Left ventricle myocardium inferior (tissue), 1 donor: ENCODE data around the gene MBD5. TPM values are rescaled to one million over a fixed set of nuclear protein-coding genes. Genes with fewer than 3 reads are reported as not detected.

Experiments
- DNase-seq: peaks from one replicate; pipeline ENCODE4 v3.0.0-alpha.2; 2020
- H3K27ac ChIP-seq: fragments of 200-600 bp; replicated peaks from 2 replicates; pipeline ENCODE4 v1.8.0; 2021
- H3K27me3 ChIP-seq: fragments of 200-600 bp; 2 replicates; pipeline ENCODE4 v1.8.0; 2021; ENCODE audit warnings: low read depth
- H3K36me3 ChIP-seq: fragments of 200-600 bp; 2 replicates; pipeline ENCODE4 v1.8.0; 2021
- H3K4me1 ChIP-seq: fragments of 200-600 bp; 2 replicates; pipeline ENCODE4 v1.8.0; 2021
- H3K4me3 ChIP-seq: fragments of 200-600 bp; 2 replicates; pipeline ENCODE4 v1.8.0; 2021; ENCODE audit warnings: mild to moderate bottlenecking, moderate library complexity
- H3K9me3 ChIP-seq: fragments of 200-600 bp; replicated peaks from 2 replicates; pipeline ENCODE4 v1.8.0; 2021
- CTCF ChIP-seq: fragments of 200-600 bp; IDR thresholded peaks from 2 replicates; pipeline ENCODE4 v1.8.0; 2021; ENCODE audit warnings: antibody characterized with exemption, mild to moderate bottlenecking, borderline replicate concordance
- intact Hi-C: fragments of 100-400 bp; cut with micrococcal nuclease; formaldehyde crosslinking; loops from one replicate; pipeline ENCODE4 v1.11.0; 2022
- total RNA-seq: library from RNA; stranded (reverse); fragmentation: NEBNext Ultra II Directional; extraction: Animal tissue kit (Norgen Biotek cat#: 25700); gene quantifications from one replicate; pipeline ENCODE4 v1.2.1, GENCODE V29; 2021
- donor health status: DM: no; HTN: yes; CAD: no; lungs with severe emphysema.

The MBD5 gene
- total RNA-seq, 1 donor from 2014 or later, result 21.9 TPM

GRCh38 chr2:148209603-148210002 lies 188.7 kb downstream of the MBD5 start:
- DNase-seq, result no peak
- no peak for TF ChIP-seq CTCF
- Histone ChIP-seq H3K4me1 (no peaks in the 10 kb centered on the region), H3K27ac (no peak overlapping the region), H3K4me3 (no peak overlapping the region), H3K27me3 (no peaks in the 10 kb centered on the region), H3K9me3 (no peaks in the 10 kb centered on the region), H3K36me3 (no peaks in the 10 kb centered on the region)
- intact Hi-C loops, result no loop called here

GRCh38 chr2:148218326-148219075 lies 197.6 kb downstream of the MBD5 start:
- intact Hi-C loops, result no loop called here
- no peak overlapping the region for H3K27ac ChIP-seq
- H3K4me3 ChIP-seq, result no peak overlapping the region
- H3K27me3 ChIP-seq, result no peaks in the 10 kb centered on the region
- H3K4me1 ChIP-seq, result no peaks in the 10 kb centered on the region
- no peak for DNase-seq
- peaks cover 4% of the 10 kb centered on the region for H3K36me3 ChIP-seq
- no peak for TF ChIP-seq CTCF
- H3K9me3 ChIP-seq, result peaks cover 28% of the 10 kb centered on the region

GRCh38 chr2:148221166-148221565 lies 200.3 kb downstream of the MBD5 start:
- H3K27me3 ChIP-seq, result no peaks in the 10 kb centered on the region
- no peak for DNase-seq
- no peak overlapping the region for H3K4me3 ChIP-seq
- no peaks in the 10 kb centered on the region for H3K4me1 ChIP-seq
- peaks cover 45% of the 10 kb centered on the region for H3K9me3 ChIP-seq
- peaks cover 4% of the 10 kb centered on the region for H3K36me3 ChIP-seq
- no peak for TF ChIP-seq CTCF
- intact Hi-C loops, result no loop called here
- H3K27ac ChIP-seq, result no peak overlapping the region

GRCh38 chr2:148221926-148222325 lies 201.0 kb downstream of the MBD5 start:
- Histone ChIP-seq H3K4me1 (no peaks in the 10 kb centered on the region), H3K27ac (no peak overlapping the region), H3K9me3 (peaks cover 49% of the 10 kb centered on the region), H3K4me3 (no peak overlapping the region), H3K36me3 (peaks cover 4% of the 10 kb centered on the region), H3K27me3 (no peaks in the 10 kb centered on the region)
- intact Hi-C loops, result no loop called here
- TF ChIP-seq CTCF, result no peak
- DNase-seq, result no peak

- Histone ChIP-seq H3K27me3 (no peaks in the 10 kb centered on the region), H3K27ac (no peak overlapping the region), H3K4me3 (no peak overlapping the region), H3K36me3 (peaks cover 25% of the 10 kb centered on the region), H3K9me3 (peaks cover 18% of the 10 kb centered on the region), H3K4me1 (no peaks in the 10 kb centered on the region)
- no peak for TF ChIP-seq CTCF
- DNase-seq, result no peak
- intact Hi-C loops, result no loop called here
Measured at GRCh38 chr2:148231858-148232257, 211.0 kb downstream of the MBD5 start.
